ENCODE data around the gene CDCA5. TPM values are rescaled to one million over a fixed set of nuclear protein-coding genes. Genes with fewer than 3 reads are reported as not detected.

The CDCA5 gene
- total RNA-seq, 1 donor from 2014 or later = 6.9 TPM

GRCh38 chr11:65090628-65091027 is 6.8 kb upstream of the CDCA5 start:
- no peak overlapping the region for H3K4me3 ChIP-seq (ENCODE audit: low read depth, low read length)
- no peak for TF ChIP-seq CTCF (IDR thresholded peaks at IDR 0.05; ENCODE audit: insufficient read depth, low read length, poor library complexity, severe bottlenecking)
- H3K36me3 ChIP-seq (ENCODE audit: control insufficient read depth, insufficient read depth, low read length) = no peaks in the 10 kb centered on the region
- no peaks in the 10 kb centered on the region for H3K27me3 ChIP-seq (ENCODE audit: control insufficient read depth, insufficient read depth, low read length)
- no peak for DNase-seq (ENCODE audit: low read depth)

GRCh38 chr11:65089621-65090020 is 5.8 kb upstream of the CDCA5 start:
- H3K36me3 ChIP-seq (ENCODE audit: control insufficient read depth, insufficient read depth, low read length) = no peaks in the 10 kb centered on the region
- no peaks in the 10 kb centered on the region for H3K27me3 ChIP-seq (ENCODE audit: control insufficient read depth, insufficient read depth, low read length)
- no peak for TF ChIP-seq CTCF (IDR thresholded peaks at IDR 0.05; ENCODE audit: insufficient read depth, low read length, poor library complexity, severe bottlenecking)
- DNase-seq (ENCODE audit: low read depth) = no peak
- no peak overlapping the region for H3K4me3 ChIP-seq (ENCODE audit: low read depth, low read length)

GRCh38 chr11:65087827-65088226 is 4.0 kb upstream of the CDCA5 start:
- H3K4me3 ChIP-seq (ENCODE audit: low read depth, low read length) = no peak overlapping the region
- no peak for DNase-seq (ENCODE audit: low read depth)
- no peaks in the 10 kb centered on the region for H3K27me3 ChIP-seq (ENCODE audit: control insufficient read depth, insufficient read depth, low read length)
- no peaks in the 10 kb centered on the region for H3K36me3 ChIP-seq (ENCODE audit: control insufficient read depth, insufficient read depth, low read length)
- no peak for TF ChIP-seq CTCF (IDR thresholded peaks at IDR 0.05; ENCODE audit: insufficient read depth, low read length, poor library complexity, severe bottlenecking)

GRCh38 chr11:65087216-65087615 is 3.4 kb upstream of the CDCA5 start:
- H3K27me3 ChIP-seq (ENCODE audit: control insufficient read depth, insufficient read depth, low read length) = no peaks in the 10 kb centered on the region
- DNase-seq (ENCODE audit: low read depth) = no peak
- no peak for TF ChIP-seq CTCF (IDR thresholded peaks at IDR 0.05; ENCODE audit: insufficient read depth, low read length, poor library complexity, severe bottlenecking)
- H3K36me3 ChIP-seq (ENCODE audit: control insufficient read depth, insufficient read depth, low read length) = no peaks in the 10 kb centered on the region
- no peak overlapping the region for H3K4me3 ChIP-seq (ENCODE audit: low read depth, low read length)

GRCh38 chr11:65086809-65087208 is 3.0 kb upstream of the CDCA5 start:
- H3K27me3 ChIP-seq (ENCODE audit: control insufficient read depth, insufficient read depth, low read length) = no peaks in the 10 kb centered on the region

More at GRCh38 chr11:65086809-65087208, 3.0 kb upstream of the CDCA5 start:
- Histone ChIP-seq H3K4me3 (ENCODE audit: low read depth, low read length) (no peak overlapping the region), H3K36me3 (ENCODE audit: control insufficient read depth, insufficient read depth, low read length) (no peaks in the 10 kb centered on the region)
- no peak for DNase-seq (ENCODE audit: low read depth)
- TF ChIP-seq CTCF (IDR thresholded peaks at IDR 0.05; ENCODE audit: insufficient read depth, low read length, poor library complexity, severe bottlenecking) = no peak
